Activated CD8-positive, alpha-beta T cell treated with anti-CD3 and anti-CD28 coated beads for 36 hours (primary cell): ENCODE results near the gene KCNMB2. TPM values are rescaled to one million over a fixed set of nuclear protein-coding genes. Genes with fewer than 3 reads are reported as not detected.

Source experiments
- ATAC-seq: fragments of 200-7000 bp; cut with Tn5 transposase; one replicate; pipeline ENCODE4 v1.10.0; 2021; ENCODE audit warnings: mild to moderate bottlenecking, moderate library complexity
- CTCF ChIA-PET: fragments of 350-600 bp; sonication (Branson Sonifier 250); formaldehyde crosslinking; loops from one replicate; lab custom pipeline; 2021; ENCODE audit warnings: antibody characterized with exemption; lab: Charles Lee
- POLR2A ChIA-PET: fragments of 350-600 bp; sonication (Branson Sonifier 250); formaldehyde crosslinking; loops from one replicate; lab custom pipeline; 2021; ENCODE audit warnings: antibody characterized with exemption; lab: Charles Lee
- DNase-seq: peaks from one replicate; pipeline ENCODE4 v3.0.0-alpha.2; 2020
- H3K27ac Mint-ChIP-seq: one replicate; pipeline ENCODE4 v1.8.0; 2021; ENCODE audit warnings: mild to moderate bottlenecking, mixed read lengths
- H3K27me3 Mint-ChIP-seq: one replicate; pipeline ENCODE4 v1.8.0; 2021; ENCODE audit warnings: mixed read lengths
- H3K36me3 Mint-ChIP-seq: one replicate; pipeline ENCODE4 v1.8.0; 2021; ENCODE audit warnings: low read depth, mixed read lengths
- H3K4me1 Mint-ChIP-seq: one replicate; pipeline ENCODE4 v1.8.0; 2021; ENCODE audit warnings: low read depth, mixed read lengths
- H3K4me3 Mint-ChIP-seq: one replicate; pipeline ENCODE4 v1.8.0; 2021; ENCODE audit warnings: mild to moderate bottlenecking, moderate library complexity, mixed read lengths
- H3K9me3 Mint-ChIP-seq: one replicate; pipeline ENCODE4 v1.8.0; 2021; ENCODE audit warnings: mixed read lengths
- CTCF ChIP-seq: fragments of 200-600 bp; IDR thresholded peaks from one replicate; pipeline ENCODE4 v1.8.0; 2022; ENCODE audit warnings: antibody characterized with exemption, mild to moderate bottlenecking
- intact Hi-C: fragments of 100-400 bp; cut with micrococcal nuclease; formaldehyde crosslinking; loops from one replicate; pipeline ENCODE4 v1.10.0; 2022
- total RNA-seq, 2 experiments: library from RNA; stranded (reverse); gene quantifications; one replicate each; pipeline ENCODE4 v1.2.3, GENCODE V29; 2021

The KCNMB2 gene
- total RNA-seq, 2 experiments from 2014 or later: not detected

- no peaks in the 10 kb centered on the region for H3K36me3 Mint-ChIP-seq
- peaks cover 7% of the 10 kb centered on the region for H3K9me3 Mint-ChIP-seq
- H3K4me3 Mint-ChIP-seq: no peak overlapping the region
Measured at GRCh38 chr3:178685591-178685906, 149.3 kb downstream of the KCNMB2 start.

GRCh38 chr3:178686826-178687225 lies 150.6 kb downstream of the KCNMB2 start:
- DNase-seq (no peak), ATAC-seq (no peak)
- POLR2A ChIA-PET: no interaction called here
- no peak for TF ChIP-seq CTCF
- no peaks in the 10 kb centered on the region for H3K4me1 Mint-ChIP-seq
- H3K36me3 Mint-ChIP-seq: no peaks in the 10 kb centered on the region
- CTCF ChIA-PET: no interaction called here
- peaks cover 7% of the 10 kb centered on the region for H3K9me3 Mint-ChIP-seq
- no peaks in the 10 kb centered on the region for H3K27me3 Mint-ChIP-seq
- H3K4me3 Mint-ChIP-seq: no peak overlapping the region
- H3K27ac Mint-ChIP-seq: no peak overlapping the region
- intact Hi-C loops: no loop called here

More at GRCh38 chr3:178685591-178685906, 149.3 kb downstream of the KCNMB2 start:
- Mint-ChIP-seq H3K27me3 (no peaks in the 10 kb centered on the region), H3K4me1 (no peaks in the 10 kb centered on the region), H3K27ac (no peak overlapping the region)
- no peak for ATAC-seq
- CTCF ChIA-PET: no interaction called here
- POLR2A ChIA-PET: no interaction called here
- intact Hi-C loops: no loop called here
- TF ChIP-seq CTCF: no peak
- DNase-seq: no peak

GRCh38 chr3:178690571-178690970 lies 154.3 kb downstream of the KCNMB2 start:
- Mint-ChIP-seq H3K4me1 (no peaks in the 10 kb centered on the region), H3K27me3 (peaks cover 1% of the 10 kb centered on the region), H3K27ac (no peak overlapping the region), H3K36me3 (no peaks in the 10 kb centered on the region), H3K9me3 (peaks cover 2% of the 10 kb centered on the region), H3K4me3 (no peak overlapping the region)
- no peak for ATAC-seq
- no peak for TF ChIP-seq CTCF
- ChIA-PET POLR2A (no interaction called here), CTCF (no interaction called here)
- intact Hi-C loops: no loop called here
- DNase-seq: no peak

GRCh38 chr3:178699364-178699763 lies 163.1 kb downstream of the KCNMB2 start:
- intact Hi-C loops: no loop called here
- no peaks in the 10 kb centered on the region for H3K27me3 Mint-ChIP-seq
- H3K4me1 Mint-ChIP-seq: no peaks in the 10 kb centered on the region
- ATAC-seq (no peak), DNase-seq (no peak)
- POLR2A ChIA-PET: no interaction called here
- H3K4me3 Mint-ChIP-seq: no peak overlapping the region
- H3K36me3 Mint-ChIP-seq: no peaks in the 10 kb centered on the region
- TF ChIP-seq CTCF: no peak
- CTCF ChIA-PET: no interaction called here
- H3K9me3 Mint-ChIP-seq: peaks cover 10% of the 10 kb centered on the region
- no peak overlapping the region for H3K27ac Mint-ChIP-seq

GRCh38 chr3:178699810-178700209 lies 163.6 kb downstream of the KCNMB2 start:
- ATAC-seq: no peak
- Mint-ChIP-seq H3K4me1 (no peaks in the 10 kb centered on the region), H3K27ac (no peak overlapping the region), H3K9me3 (peaks cover 10% of the 10 kb centered on the region), H3K27me3 (no peaks in the 10 kb centered on the region), H3K36me3 (no peaks in the 10 kb centered on the region), H3K4me3 (no peak overlapping the region)
- ChIA-PET POLR2A (no interaction called here), CTCF (no interaction called here)
- TF ChIP-seq CTCF: no peak
- intact Hi-C loops: no loop called here
- DNase-seq: no peak
